ENCODE measurements around the gene CNBP.

GRCh38 chr3:129173206-129173605 is 10.5 kb downstream of the CNBP start:
- TF ChIP-seq, protein P1, sequence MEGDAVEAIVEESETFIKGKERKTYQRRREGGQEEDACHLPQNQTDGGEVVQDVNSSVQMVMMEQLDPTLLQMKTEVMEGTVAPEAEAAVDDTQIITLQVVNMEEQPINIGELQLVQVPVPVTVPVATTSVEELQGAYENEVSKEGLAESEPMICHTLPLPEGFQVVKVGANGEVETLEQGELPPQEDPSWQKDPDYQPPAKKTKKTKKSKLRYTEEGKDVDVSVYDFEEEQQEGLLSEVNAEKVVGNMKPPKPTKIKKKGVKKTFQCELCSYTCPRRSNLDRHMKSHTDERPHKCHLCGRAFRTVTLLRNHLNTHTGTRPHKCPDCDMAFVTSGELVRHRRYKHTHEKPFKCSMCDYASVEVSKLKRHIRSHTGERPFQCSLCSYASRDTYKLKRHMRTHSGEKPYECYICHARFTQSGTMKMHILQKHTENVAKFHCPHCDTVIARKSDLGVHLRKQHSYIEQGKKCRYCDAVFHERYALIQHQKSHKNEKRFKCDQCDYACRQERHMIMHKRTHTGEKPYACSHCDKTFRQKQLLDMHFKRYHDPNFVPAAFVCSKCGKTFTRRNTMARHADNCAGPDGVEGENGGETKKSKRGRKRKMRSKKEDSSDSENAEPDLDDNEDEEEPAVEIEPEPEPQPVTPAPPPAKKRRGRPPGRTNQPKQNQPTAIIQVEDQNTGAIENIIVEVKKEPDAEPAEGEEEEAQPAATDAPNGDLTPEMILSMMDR (IDR thresholded peaks at IDR 0.05; ENCODE audit: low read depth, low read length): no peak
- TF ChIP-seq EZH2phosphoT487 (IDR thresholded peaks at IDR 0.05; ENCODE audit: low read depth): no peak

All from OCI-LY3 (cell line).